NCI-H187 treated with DMSO at 0.1 percent for 48 hours (cell line): ENCODE results near the gene DOCK2.

Experiments
- DNase-seq: peaks from one replicate; lab custom pipeline; 2025; lab: John Stamatoyannopoulos, UW

DOCK2 gene

GRCh38 chr5:170103447-170103846 lies 466.4 kb downstream of the DOCK2 start:
- no peak for DNase-seq

DNA sequence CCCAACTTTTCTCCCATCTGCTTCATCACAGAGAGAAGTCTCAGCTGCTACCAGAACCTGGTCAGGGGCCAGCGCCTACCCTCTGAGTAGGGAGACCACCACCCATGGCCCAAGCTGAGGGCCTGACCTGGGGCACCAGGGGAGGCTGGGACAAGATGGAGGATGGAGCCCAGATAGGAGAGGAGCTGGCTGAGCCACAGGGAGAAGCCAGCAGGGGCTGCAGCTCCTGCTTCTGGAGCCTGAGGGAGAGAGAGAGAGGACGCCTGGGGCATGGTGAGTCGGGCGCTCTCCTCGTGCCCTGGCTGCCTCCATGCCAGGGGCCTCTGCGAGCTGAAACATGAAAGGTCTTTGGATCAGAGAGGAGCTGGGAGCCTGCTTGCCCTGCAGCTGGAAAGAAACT lies 467.2 kb downstream of the DOCK2 start:
- DNase-seq: no peak

GRCh38 chr5:170104710-170105109 lies 467.6 kb downstream of the DOCK2 start:
- DNase-seq: no peak

DNA sequence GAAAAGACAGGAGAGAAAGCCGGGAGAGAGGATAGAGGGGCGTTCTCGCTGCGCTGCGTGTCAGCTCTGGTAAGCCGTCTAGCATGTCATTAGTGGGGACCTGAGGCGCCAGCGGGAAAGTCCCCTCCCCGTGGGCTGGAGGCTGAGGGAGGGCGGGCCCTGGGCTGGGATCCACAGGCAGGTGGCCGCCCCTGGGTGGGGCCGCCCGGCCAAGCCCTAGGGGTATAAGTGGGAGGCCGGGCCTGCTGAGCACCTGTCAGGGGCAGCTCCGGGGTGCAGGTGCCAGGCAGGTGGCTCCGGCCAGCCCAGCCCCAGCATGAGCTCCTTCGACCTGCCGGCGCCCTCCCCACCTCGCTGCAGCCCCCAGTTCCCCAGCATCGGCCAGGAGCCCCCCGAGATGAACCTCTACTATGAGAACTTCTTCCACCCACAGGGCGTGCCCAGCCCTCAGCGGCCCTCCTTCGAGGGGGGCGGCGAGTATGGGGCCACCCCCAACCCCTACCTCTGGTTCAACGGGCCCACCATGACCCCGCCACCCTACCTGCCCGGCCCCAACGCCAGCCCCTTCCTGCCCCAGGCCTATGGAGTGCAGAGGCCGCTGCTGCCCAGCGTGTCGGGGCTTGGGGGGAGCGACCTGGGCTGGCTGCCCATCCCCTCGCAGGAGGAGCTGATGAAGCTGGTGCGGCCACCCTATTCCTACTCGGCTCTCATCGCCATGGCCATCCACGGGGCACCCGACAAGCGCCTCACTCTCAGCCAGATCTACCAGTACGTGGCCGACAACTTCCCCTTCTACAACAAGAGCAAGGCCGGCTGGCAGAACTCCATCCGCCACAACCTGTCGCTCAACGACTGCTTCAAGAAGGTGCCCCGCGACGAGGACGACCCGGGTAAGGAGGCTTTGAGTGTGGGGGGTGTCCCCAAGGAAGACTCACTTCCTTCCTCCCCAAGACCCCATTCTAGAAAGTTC lies 468.9 kb downstream of the DOCK2 start, which contains the start of gene FOXI1:
Gene FOXI1 (plus strand): TSS at position 256 of the 970 bp plus-strand sequence. CDS start 61 bp downstream, at position 317.
- no peak for DNase-seq

DNA sequence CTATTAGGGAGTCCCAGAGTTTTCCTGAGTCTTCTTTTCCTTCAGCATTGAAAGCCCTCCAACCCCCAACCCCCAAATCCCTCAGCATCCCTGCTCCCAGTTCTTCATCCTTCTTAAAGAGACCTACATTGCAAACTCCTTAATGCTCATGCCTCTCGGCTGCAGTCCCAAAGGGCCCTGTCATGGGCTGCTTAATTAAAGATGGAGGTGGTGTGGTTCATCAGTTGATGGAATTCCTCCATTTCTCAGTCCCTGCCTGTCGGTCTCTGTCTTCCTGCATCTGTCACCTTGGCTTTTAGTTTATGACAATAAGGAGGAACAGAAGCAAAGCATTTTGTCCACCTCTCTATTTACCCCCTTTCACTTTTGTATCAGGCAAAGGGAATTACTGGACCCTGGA lies 470.6 kb downstream of the DOCK2 start:
- DNase-seq: no peak

- no peak for DNase-seq
These were observed 471.3 kb downstream of the DOCK2 start for GRCh38 chr5:170108266-170108785.

DNA sequence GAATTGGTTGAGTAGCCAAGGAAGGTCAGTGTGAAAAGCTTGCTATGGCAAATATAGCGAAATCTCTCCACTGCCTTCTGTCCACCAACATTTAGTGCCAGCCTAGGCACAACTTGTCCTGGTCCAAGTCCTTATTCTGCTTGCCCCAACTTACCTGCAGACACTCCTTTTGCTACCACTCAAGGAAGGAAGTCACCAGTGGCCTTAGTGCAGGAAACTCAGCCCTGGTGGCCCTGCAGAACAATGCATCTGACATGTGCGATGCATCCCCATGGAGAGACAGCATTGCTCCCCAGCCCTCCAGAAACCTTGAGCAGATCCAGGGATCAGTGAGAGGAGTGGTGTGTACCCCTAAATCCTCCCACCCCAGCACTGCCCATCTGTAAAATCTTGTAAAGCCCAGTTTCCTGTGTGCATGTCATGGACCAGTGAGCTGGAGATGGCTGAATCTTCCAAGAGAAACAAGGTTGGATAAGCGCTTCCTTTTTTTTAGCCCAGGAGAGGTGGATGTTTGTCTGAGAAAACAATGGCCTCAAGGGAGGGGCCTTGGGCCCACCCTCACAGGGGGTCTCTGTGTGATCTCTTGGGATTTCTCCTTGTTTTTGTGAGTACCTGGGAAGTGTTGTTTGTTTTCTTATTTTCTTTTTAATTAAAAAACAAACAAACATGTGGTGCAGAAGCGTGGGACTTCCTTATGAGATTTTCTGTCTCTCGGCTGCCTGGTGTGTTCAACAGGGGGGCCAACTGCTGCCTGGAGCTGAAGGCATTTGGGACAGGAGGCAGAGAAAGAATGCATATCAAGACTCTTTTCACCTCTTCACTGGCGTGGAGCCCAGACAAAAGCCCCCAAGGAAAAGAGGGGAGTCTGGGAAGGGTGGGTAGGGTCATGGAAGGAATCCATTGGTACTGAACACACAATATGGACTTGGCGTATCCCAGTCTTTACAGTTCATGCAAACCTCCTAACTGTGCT lies 472.3 kb downstream of the DOCK2 start:
- no peak for DNase-seq

GRCh38 chr5:170110403-170111087 lies 473.5 kb downstream of the DOCK2 start:
- DNase-seq: no peak

- DNase-seq: no peak
These were observed 474.2 kb downstream of the DOCK2 start for GRCh38 chr5:170111088-170111785.

DNA sequence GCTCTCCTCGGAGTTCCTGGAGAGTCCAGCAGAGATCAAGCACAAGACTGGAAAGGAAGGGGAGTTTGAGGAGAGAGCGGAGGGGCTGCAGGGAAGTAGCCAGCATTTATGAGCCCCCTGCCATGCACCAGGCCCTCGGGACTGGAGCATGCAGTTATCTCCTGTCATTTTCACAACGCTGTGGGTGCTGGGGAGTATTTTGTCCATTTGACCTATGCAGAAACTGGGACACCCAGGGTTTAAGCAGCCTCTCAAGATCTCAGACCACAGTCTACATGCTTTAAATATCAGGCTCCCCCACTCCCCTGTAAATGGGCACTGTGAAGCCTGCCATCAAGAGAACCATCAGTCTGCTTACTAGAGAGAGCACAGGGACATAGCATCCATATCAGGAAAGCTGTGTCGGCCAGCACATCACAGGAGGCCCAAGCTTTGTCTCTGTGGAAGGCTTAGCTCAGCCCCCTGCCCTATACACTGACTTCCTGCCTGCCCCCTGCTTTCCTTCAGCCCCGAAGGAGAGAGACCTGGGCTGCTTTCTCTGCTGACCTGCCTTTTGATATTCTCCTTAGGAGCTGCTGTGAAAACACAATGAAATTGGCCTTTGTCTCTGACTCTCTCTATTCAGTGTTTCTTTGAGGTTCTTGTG lies 475.9 kb downstream of the DOCK2 start:
- no peak for DNase-seq

DNA sequence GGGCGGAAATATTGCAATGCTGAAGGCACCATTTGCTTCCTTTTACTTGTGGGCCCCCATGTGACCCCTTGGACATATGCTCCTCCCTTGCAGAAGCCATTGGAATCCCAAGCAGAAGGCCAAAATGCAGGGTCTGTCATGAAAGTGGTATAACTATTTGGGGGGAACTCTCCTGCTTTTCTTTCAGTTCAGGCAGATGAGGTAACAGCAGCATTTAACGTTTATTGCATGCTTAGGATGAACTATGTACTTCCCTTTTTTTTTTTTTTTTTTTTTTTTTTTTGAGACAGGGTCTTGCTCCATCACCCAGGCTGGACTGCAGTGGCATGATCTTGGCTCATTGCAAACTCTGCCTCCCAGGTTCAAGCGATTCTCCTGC lies 476.4 kb downstream of the DOCK2 start:
- no peak for DNase-seq

GRCh38 chr5:170114271-170114670 lies 477.2 kb downstream of the DOCK2 start:
- DNase-seq: no peak

DNA sequence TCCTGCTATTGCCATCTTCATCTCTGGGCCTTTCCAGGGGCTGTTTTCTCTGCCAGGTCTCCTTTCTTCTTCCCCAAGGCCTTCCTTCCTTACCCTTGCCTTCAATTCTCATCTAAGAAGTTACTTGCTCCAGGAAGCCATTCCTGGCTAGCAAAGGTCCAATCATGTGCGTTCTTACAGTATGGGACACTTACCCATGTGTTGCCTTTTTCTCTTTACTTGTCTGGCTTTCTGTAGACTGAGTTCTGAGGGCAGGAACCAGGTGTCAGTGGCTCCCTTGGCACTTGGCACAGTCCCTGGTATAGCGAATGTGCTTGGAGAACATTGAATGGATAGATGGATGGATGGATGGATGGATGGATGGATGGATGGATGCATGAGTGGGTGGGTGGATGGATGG lies 478.9 kb downstream of the DOCK2 start:
- DNase-seq: no peak

DNA sequence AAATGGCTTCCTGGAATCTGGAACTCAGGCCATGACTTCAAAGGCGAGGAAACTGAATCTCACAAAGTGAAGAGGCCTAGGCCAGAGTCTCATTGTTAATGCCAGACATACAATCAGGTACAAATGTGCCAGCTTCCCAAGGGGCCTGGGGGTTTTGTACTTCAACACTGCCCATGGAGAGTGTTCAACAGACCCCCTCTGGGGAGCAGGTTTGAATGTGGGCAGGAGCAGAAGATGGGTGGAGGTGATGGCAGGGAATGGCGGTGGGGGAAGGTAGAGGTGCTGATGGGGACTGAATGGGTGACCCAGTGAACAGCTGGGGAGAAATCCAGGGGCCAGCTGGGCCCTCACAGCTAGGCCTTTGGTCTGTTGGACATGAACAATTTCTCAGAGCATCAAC lies 480.7 kb downstream of the DOCK2 start:
- DNase-seq: no peak

GRCh38 chr5:170120576-170120975 lies 483.5 kb downstream of the DOCK2 start:
- no peak for DNase-seq

- no peak for DNase-seq
These were observed 484.2 kb downstream of the DOCK2 start for GRCh38 chr5:170121321-170121720.

- DNase-seq: no peak
These were observed 489.0 kb downstream of the DOCK2 start for GRCh38 chr5:170126061-170126460.

- no peak for DNase-seq
These were observed 489.6 kb downstream of the DOCK2 start for GRCh38 chr5:170126626-170127025.

DNA sequence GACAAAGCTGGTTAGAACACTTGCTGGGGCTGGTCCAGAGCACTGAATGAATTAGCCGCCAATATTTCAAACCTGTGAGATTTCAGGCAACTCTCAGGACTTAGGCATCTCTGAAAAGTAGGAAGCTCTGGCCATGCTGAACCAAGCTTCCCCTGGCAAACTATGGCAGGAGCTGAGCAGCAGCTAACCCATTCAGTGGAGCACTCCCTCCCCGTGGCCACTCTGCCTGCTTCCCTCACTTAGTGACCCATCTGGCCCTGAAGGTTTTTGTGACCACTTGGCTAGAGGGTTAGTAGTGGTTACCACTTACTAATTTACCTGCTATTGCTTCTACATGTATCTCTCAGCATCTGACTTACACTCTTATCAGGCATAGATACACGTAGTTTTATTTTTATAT lies 494.2 kb downstream of the DOCK2 start:
- no peak for DNase-seq

DNA sequence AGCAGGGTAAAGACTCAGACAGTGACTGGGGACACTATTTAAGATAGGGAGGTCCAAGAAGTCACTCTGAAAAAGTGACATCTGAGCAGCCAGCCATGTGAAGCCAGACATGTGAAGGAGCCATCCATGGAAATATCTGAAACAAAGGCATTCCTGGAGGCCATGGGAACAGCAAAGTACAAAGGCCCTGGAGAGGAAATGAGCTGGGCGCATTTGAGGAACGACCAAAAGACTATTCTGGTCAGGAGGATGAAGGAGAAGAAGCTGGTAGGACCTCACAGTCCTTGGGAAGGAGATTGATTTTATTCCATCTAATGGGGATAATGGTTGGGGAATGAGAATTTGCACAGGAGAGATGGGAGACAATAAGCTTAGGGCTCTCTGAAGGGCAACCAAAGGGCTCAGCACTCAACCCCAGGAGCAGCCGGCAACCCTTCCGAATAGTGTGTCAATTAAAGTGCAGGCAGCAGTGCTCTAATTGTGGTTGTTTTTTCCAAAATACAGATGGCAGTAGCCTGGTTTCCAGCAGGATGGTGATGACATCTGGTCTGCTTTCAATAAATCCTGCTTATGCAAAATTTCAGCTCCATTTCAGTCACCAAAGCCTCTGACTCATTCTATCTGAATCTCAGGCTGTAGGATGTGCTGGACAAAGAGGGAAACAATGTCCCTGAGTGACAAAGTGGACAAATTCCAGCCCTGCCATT lies 495.3 kb downstream of the DOCK2 start:
- DNase-seq: no peak
